ENCODE measurements around the gene SERPINB3. TPM values are rescaled to one million over a fixed set of nuclear protein-coding genes. Genes with fewer than 3 reads are reported as not detected.

The SERPINB3 gene
- total and polyA plus RNA-seq, 2 of the 8 experiments (the other 6 are each of a cell fraction or from before 2014, with no cell fraction given) = 0.17 to 0.18 TPM

DNA sequence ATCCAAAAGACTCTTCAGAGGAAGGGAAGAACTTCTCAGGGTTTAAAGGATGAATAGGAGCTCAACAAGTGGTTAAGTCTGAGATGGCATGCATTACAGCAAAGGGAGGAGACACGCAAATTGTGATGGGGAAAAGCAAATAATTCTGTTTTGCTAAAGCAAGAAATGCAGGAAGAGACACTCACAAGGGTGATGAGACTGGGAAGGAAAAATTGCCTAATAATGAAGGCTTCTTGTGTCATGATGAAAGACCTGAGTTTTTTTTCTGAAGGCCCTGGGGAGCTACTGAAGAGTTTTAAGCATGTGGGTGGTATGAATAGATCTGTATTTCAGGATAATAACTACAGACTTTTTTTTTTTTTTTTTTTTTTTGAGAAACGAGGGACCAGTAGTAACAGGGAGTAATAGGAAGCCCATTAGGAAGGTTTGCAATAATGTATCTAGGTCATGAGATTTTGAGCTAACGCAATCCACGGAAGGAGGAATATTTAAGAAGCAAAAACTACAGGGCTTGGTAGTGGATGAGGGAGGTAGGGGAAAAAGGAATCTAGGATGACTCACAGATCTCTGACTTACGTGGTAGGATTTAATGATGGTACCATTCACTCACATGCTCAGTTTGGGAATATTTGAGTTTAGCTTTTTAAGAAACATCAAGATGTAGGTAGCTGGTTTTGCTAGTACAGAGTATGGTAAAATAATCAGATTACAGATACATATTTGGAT is 16.0 kb upstream of the SERPINB3 start:
- no peak overlapping the region for H2AFZ ChIP-seq (ENCODE audit: low read length)
- H2BK120ac ChIP-seq (replicated peaks; ENCODE audit: low read depth, low read length) = no peak overlapping the region
- no peaks in the 10 kb centered on the region for H3K79me1 ChIP-seq (ENCODE audit: low read depth, low read length)
- no peaks in the 10 kb centered on the region for H3K79me2 ChIP-seq (ENCODE audit: control insufficient read depth in 1 of 2, insufficient read depth in 2 of 2, low read length in 2 of 2)
- no peak overlapping the region for H3K4me3 ChIP-seq (ENCODE audit: extremely low read depth in 1 of 4, insufficient read depth in 2 of 4, low read depth in 3 of 4, low read length in 4 of 4)
- no peak overlapping the region for H2AK5ac ChIP-seq (ENCODE audit: low read depth, low read length)
- no peak overlapping the region for H3K14ac ChIP-seq (ENCODE audit: insufficient read length)
- ChIA-PET POLR2A (ENCODE audit: partially characterized antibody) (no interaction called here), CTCF (ENCODE audit: partially characterized antibody) (interaction anchor here (0.8 to 5.7 kb wide), 15 partner anchors 10 to 171 kb away, joined by 3 to 35 read pairs (median 4); partner anchors contain the start of gene SERPINB11)
- H3K27me3 ChIP-seq (replicated peaks in 1 of 4; ENCODE audit: control insufficient read depth in 3 of 4, extremely low read depth in 1 of 4, insufficient read depth in 3 of 4, low read length in 3 of 4) = no peaks in the 10 kb centered on the region
- no peak overlapping the region for H4K91ac ChIP-seq (replicated peaks; ENCODE audit: insufficient read length, low read length)
- no peak overlapping the region for H2BK15ac ChIP-seq (ENCODE audit: low read length)
- no peak overlapping the region for H3K4me2 ChIP-seq (ENCODE audit: insufficient read depth in 1 of 2, low read depth in 2 of 2, low read length in 2 of 2)
- no peak overlapping the region for H3K4ac ChIP-seq (replicated peaks; ENCODE audit: insufficient read length, low read depth, low read length)
- H4K8ac ChIP-seq (ENCODE audit: extremely low read depth, insufficient read depth, low read length) = no peak overlapping the region
- FAIRE-seq (no peak), DNase-seq (ENCODE audit: low read depth in 1 of 2, low spot score in 2 of 2) (no peak)
- no peaks in the 10 kb centered on the region for H3K36me3 ChIP-seq (ENCODE audit: control insufficient read depth in 2 of 4, insufficient read depth in 4 of 4, low read length in 3 of 4)
- H3K23ac ChIP-seq (ENCODE audit: insufficient read length) = no peak overlapping the region
- no peaks in the 10 kb centered on the region for H3K4me1 ChIP-seq (replicated peaks in 1 of 4; ENCODE audit: control insufficient read depth in 3 of 4, insufficient read depth in 4 of 4, low read length in 3 of 4)
- no peak overlapping the region for H2BK12ac ChIP-seq (ENCODE audit: low read depth, low read length)
- 85% methylated on average over 5 of the region's 5 CpGs; no CpG with 5 or more reads in 1 of the 2 experiments for WGBS, 2 experiments (ENCODE audit: extremely low coverage in 1 of 2, insufficient coverage in 1 of 2, insufficient read length in 1 of 2, insufficient replicate concordance in 2 of 2, low coverage in 1 of 2, low lambda C conversion rate in 2 of 2, missing lambda C conversion rate in 1 of 2)
- H2BK20ac ChIP-seq (ENCODE audit: low read length) = no peak overlapping the region
- no peak overlapping the region for H3K18ac ChIP-seq (ENCODE audit: extremely low read depth, low read length)
- H3K56ac ChIP-seq (replicated peaks; ENCODE audit: insufficient read length, low read depth, low read length) = no peak overlapping the region
- no peak overlapping the region for H3K9ac ChIP-seq (replicated peaks in 1 of 4; ENCODE audit: extremely low read depth in 1 of 4, low read depth in 3 of 4, low read length in 3 of 4)
- H4K20me1 ChIP-seq (replicated peaks in 1 of 2; ENCODE audit: control insufficient read depth in 1 of 2, insufficient read depth in 2 of 2, low read length in 2 of 2) = no peaks in the 10 kb centered on the region
- no peak overlapping the region for H3K27ac ChIP-seq (ENCODE audit: low read depth, low read length)
- H3K23me2 ChIP-seq (ENCODE audit: low read depth, low read length) = no peaks in the 10 kb centered on the region
- H3K9me3 ChIP-seq (ENCODE audit: insufficient read depth in 2 of 2, low read depth in 1 of 2, low read length in 1 of 2) = no peaks in the 10 kb centered on the region
- no peak overlapping the region for H2BK5ac ChIP-seq (ENCODE audit: low read depth, low read length)
- H4K5ac ChIP-seq (ENCODE audit: insufficient read length, low read depth, low read length) = no peak overlapping the region
- TF ChIP-seq, protein P1, sequence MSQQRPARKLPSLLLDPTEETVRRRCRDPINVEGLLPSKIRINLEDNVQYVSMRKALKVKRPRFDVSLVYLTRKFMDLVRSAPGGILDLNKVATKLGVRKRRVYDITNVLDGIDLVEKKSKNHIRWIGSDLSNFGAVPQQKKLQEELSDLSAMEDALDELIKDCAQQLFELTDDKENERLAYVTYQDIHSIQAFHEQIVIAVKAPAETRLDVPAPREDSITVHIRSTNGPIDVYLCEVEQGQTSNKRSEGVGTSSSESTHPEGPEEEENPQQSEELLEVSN (IDR thresholded peaks at IDR 0.05) = no peak
- TF ChIP-seq RAD21 (IDR thresholded peaks at IDR 0.05 in 1 of 2, conservative IDR thresholded peaks at IDR 0.05 in 1 of 2; ENCODE audit: low read depth in 2 of 2, low read length in 2 of 2) (no peak), CTBP2 (IDR thresholded peaks at IDR 0.05; ENCODE audit: borderline replicate concordance, insufficient read depth, insufficient read length, low read length) (no peak), RFX5 (IDR thresholded peaks at IDR 0.05; ENCODE audit: borderline replicate concordance, low read depth, low read length) (no peak), EGR1 (IDR thresholded peaks at IDR 0.05; ENCODE audit: borderline replicate concordance, low read depth, low read length) (no peak), ASH2L (IDR thresholded peaks at IDR 0.05; ENCODE audit: low read length) (no peak), SRF (IDR thresholded peaks at IDR 0.05; ENCODE audit: low read depth, low read length) (no peak), MAX (IDR thresholded peaks at IDR 0.05) (no peak), BACH1 (IDR thresholded peaks at IDR 0.05; ENCODE audit: low read length) (no peak), SIN3A (conservative IDR thresholded peaks at IDR 0.05 in 1 of 2, IDR thresholded peaks at IDR 0.05 in 1 of 2; ENCODE audit: low read depth in 1 of 2, low read length in 2 of 2) (no peak)
- TF ChIP-seq, protein P2, sequence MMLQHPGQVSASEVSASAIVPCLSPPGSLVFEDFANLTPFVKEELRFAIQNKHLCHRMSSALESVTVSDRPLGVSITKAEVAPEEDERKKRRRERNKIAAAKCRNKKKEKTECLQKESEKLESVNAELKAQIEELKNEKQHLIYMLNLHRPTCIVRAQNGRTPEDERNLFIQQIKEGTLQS (IDR thresholded peaks at IDR 0.05; ENCODE audit: insufficient read depth, low read depth, low read length) = no peak
